Measurements from ENCODE around the gene KAT8.

- TF ChIP-seq CTCF (conservative IDR thresholded peaks at IDR 0.05; ENCODE audit: low read length) = no peak
- no peak for TF ChIP-seq EZH2phosphoT487 (IDR thresholded peaks at IDR 0.05; ENCODE audit: borderline replicate concordance, low read depth, low read length)
Measured at GRCh38 chr16:31120129-31120528, 2.7 kb downstream of the KAT8 start.
